ENCODE data around the gene CXCL16.

DNA sequence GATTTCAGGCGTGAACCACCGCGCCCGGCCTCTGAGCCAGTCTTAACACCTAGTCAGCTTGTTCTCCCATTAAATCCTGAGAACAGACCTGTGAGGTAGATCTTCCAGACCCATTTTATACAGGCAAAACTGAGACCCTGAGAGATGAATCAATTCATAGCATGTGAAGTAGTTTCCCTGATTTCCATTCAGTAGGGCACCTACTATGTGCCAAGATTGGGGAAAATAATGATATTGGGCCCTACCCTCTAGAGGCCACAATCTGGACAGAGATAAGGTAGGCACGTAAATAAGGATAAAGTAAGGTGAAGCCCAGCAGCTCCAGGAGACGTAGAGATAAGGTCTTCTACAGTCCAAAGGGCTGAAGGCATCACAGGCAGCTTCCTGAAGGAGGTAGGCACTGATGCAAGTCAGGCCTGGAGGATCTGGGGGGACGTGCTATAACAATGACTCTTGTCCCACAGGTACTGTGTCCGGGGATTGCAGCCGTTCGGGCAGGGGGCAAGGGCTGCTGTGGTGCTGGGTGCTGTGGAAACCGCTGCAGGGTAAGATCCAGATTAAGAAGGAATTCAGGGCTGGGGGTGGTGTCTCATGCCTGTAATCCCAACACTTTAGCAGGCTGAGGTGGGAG lies 40.7 kb upstream of the CXCL16 start:
- TF ChIP-seq POLR2AphosphoS5 (IDR thresholded peaks at IDR 0.05; ENCODE audit: low read depth, low read length) (no peak), ZNF274 (IDR thresholded peaks at IDR 0.05; ENCODE audit: low read depth, low read length) (no peak), SP1 (IDR thresholded peaks at IDR 0.05; ENCODE audit: low read depth) (no peak), RAD21 (IDR thresholded peaks at IDR 0.05; ENCODE audit: low read depth) (no peak), POLR2A (IDR thresholded peaks at IDR 0.05; ENCODE audit: borderline replicate concordance, extremely low read depth, insufficient read depth, insufficient read length) (no peak), YY1 (IDR thresholded peaks at IDR 0.05; ENCODE audit: extremely low read depth, insufficient replicate concordance, low read depth, low read length) (no peak)
- TF ChIP-seq, protein P1, sequence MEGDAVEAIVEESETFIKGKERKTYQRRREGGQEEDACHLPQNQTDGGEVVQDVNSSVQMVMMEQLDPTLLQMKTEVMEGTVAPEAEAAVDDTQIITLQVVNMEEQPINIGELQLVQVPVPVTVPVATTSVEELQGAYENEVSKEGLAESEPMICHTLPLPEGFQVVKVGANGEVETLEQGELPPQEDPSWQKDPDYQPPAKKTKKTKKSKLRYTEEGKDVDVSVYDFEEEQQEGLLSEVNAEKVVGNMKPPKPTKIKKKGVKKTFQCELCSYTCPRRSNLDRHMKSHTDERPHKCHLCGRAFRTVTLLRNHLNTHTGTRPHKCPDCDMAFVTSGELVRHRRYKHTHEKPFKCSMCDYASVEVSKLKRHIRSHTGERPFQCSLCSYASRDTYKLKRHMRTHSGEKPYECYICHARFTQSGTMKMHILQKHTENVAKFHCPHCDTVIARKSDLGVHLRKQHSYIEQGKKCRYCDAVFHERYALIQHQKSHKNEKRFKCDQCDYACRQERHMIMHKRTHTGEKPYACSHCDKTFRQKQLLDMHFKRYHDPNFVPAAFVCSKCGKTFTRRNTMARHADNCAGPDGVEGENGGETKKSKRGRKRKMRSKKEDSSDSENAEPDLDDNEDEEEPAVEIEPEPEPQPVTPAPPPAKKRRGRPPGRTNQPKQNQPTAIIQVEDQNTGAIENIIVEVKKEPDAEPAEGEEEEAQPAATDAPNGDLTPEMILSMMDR (IDR thresholded peaks at IDR 0.05 in 2 of 3, conservative IDR thresholded peaks at IDR 0.05 in 1 of 3; ENCODE audit: borderline replicate concordance in 1 of 3, insufficient read depth in 1 of 3, low read depth in 2 of 3, low read length in 2 of 3) = no peak
- TF ChIP-seq, protein P2, sequence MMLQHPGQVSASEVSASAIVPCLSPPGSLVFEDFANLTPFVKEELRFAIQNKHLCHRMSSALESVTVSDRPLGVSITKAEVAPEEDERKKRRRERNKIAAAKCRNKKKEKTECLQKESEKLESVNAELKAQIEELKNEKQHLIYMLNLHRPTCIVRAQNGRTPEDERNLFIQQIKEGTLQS (IDR thresholded peaks at IDR 0.05) = no peak
- TF ChIP-seq, protein P3, sequence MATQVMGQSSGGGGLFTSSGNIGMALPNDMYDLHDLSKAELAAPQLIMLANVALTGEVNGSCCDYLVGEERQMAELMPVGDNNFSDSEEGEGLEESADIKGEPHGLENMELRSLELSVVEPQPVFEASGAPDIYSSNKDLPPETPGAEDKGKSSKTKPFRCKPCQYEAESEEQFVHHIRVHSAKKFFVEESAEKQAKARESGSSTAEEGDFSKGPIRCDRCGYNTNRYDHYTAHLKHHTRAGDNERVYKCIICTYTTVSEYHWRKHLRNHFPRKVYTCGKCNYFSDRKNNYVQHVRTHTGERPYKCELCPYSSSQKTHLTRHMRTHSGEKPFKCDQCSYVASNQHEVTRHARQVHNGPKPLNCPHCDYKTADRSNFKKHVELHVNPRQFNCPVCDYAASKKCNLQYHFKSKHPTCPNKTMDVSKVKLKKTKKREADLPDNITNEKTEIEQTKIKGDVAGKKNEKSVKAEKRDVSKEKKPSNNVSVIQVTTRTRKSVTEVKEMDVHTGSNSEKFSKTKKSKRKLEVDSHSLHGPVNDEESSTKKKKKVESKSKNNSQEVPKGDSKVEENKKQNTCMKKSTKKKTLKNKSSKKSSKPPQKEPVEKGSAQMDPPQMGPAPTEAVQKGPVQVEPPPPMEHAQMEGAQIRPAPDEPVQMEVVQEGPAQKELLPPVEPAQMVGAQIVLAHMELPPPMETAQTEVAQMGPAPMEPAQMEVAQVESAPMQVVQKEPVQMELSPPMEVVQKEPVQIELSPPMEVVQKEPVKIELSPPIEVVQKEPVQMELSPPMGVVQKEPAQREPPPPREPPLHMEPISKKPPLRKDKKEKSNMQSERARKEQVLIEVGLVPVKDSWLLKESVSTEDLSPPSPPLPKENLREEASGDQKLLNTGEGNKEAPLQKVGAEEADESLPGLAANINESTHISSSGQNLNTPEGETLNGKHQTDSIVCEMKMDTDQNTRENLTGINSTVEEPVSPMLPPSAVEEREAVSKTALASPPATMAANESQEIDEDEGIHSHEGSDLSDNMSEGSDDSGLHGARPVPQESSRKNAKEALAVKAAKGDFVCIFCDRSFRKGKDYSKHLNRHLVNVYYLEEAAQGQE (IDR thresholded peaks at IDR 0.05; ENCODE audit: low read depth) = no peak
